Body of pancreas (tissue), 4 donors: ENCODE results near the gene COL7A1. TPM values are rescaled to one million over a fixed set of nuclear protein-coding genes. Genes with fewer than 3 reads are reported as not detected.

Experiments
- ATAC-seq: fragments of 150-250 bp; one replicate; pipeline ENCODE4 v1.9.1; 2016
- DNase-seq, 4 donors: peaks; one replicate each; pipeline ENCODE4 v3.0.0-alpha.2; 2019
- H3K27ac ChIP-seq, 4 donors: fragments of 200-600 bp; sonication (generic); 1 replicate in 3 of 4; 2 replicates in 1 of 4; pipeline versions ENCODE4 v1.5.1 to v1.6.1; 2016 to 2019; ENCODE audit warnings: mild to moderate bottlenecking in 1 of 4, mixed read lengths in 1 of 4, moderate library complexity in 1 of 4
- H3K27me3 ChIP-seq, 2 donors: fragments of 200-600 bp; sonication (generic); one replicate each; pipeline ENCODE4 v1.6.0; 2016; ENCODE audit warnings: mild to moderate bottlenecking in 1 of 2
- H3K36me3 ChIP-seq, 2 donors: fragments of 200-600 bp; sonication (generic); replicated peaks in 1 of 2; 2 replicates each; pipeline ENCODE4 v1.5.1; 2016; ENCODE audit warnings: low read depth in 2 of 2; ENCODE audit not compliant: insufficient read depth in 1 of 2
- H3K4me1 ChIP-seq: fragments of 200-600 bp; sonication (generic); one replicate; pipeline ENCODE4 v1.6.0; 2016
- H3K4me3 ChIP-seq, 2 donors: fragments of 200-600 bp; sonication (generic); 1 replicate in 1 of 2; 2 replicates in 1 of 2; pipeline ENCODE4 v1.5.1; 2016 to 2019
- H3K9me3 ChIP-seq, 3 donors: fragments of 200-600 bp; sonication (generic); 1 replicate in 2 of 3; 2 replicates in 1 of 3; pipeline ENCODE4 v1.5.1; 2016
- CTCF ChIP-seq, 7 experiments: fragments of 450-650 bp in 4 of 7; fragments of 200-600 bp in 3 of 7; sonication (generic) in 3 of 7; IDR thresholded peaks; one replicate each; pipeline ENCODE4 v1.5.1; 2016 to 2019; ENCODE audit warnings: antibody characterized with exemption in 7 of 7
- POLR2A ChIP-seq, 3 donors: fragments of 450-650 bp; IDR thresholded peaks; one replicate each; pipeline ENCODE4 v1.6.1; 2016; ENCODE audit warnings: antibody characterized with exemption in 3 of 3, mild to moderate bottlenecking in 2 of 3
- WGBS, 2 donors: methylation state at CpG; one replicate each; pipeline ENCODE4 v1.1.5; 2017; 5-methylcytosine and 5-hydroxymethylcytosine counted together
- intact Hi-C: fragments of 100-400 bp; cut with DNase I; formaldehyde crosslinking; loops from one replicate; pipeline ENCODE4 v1.15.1; 2023
- total RNA-seq, 2 donors: library from RNA; depleted of rRNA; stranded (reverse); fragments of >200 nt; gene quantifications; one replicate each; pipeline ENCODE4 v1.1.0, GENCODE V29; 2016

COL7A1 gene
- total RNA-seq, 2 donors from 2014 or later: 0.52 to 2.3 TPM

- H3K9me3 ChIP-seq: peaks cover 0 to 7% (median 0%) of the 10 kb centered on the region in 3 donors
- H3K36me3 ChIP-seq: peaks cover 0 to 2% of the 10 kb centered on the region in 2 donors
- no peaks in the 10 kb centered on the region for H3K27me3 ChIP-seq
- DNase-seq (no peak), ATAC-seq (no peak)
- intact Hi-C loops: no loop called here
- no peak within 1 kb of the TSS for H3K4me3 ChIP-seq
- H3K4me1 ChIP-seq: peaks cover 21% of the 10 kb centered on the region
- H3K27ac ChIP-seq: no peak within 1 kb of the TSS
- WGBS, 2 donors: 87 to 100% methylated on average over 2 to 18 of the region's 19 CpGs
- TF ChIP-seq CTCF (IDR thresholded peaks at IDR 0.05) (no peak), POLR2A (IDR thresholded peaks at IDR 0.05) (no peak)
These were observed 26.3 kb upstream of the COL7A1 start, which contains the start of gene TMEM89 for GRCh38 chr3:48621461-48621869. Gene TMEM89, minus strand, starts transcription at chr3:48621769. Its CDS starts 13 bp downstream, at chr3:48621756.

GRCh38 chr3:48619541-48620524 is 24.7 kb upstream of the COL7A1 start:
- Histone ChIP-seq H3K27me3 (no peaks in the 10 kb centered on the region), H3K4me3 (no peak overlapping the region), H3K36me3 (no peaks in the 10 kb centered on the region), H3K27ac (peak overlapping the region in 1 of 4 donors; percentile 63), H3K9me3 (peaks cover 0 to 7% (median 0%) of the 10 kb centered on the region in 3 donors), H3K4me1 (peaks cover 21% of the 10 kb centered on the region)
- DNase-seq (peak in 3 of 4 donors; percentile 42 to 69 (median 54)), ATAC-seq (peak; percentile 47)
- WGBS, 2 donors: 78 to 88% methylated on average over 6 to 7 of the region's 7 CpGs
- intact Hi-C loops: no loop called here
- no peak for TF ChIP-seq CTCF (IDR thresholded peaks at IDR 0.05)
- TF ChIP-seq POLR2A (IDR thresholded peaks at IDR 0.05): no peak

- 95 to 99% methylated on average over 4 of the region's 4 CpGs for WGBS, 2 donors
- TF ChIP-seq CTCF (IDR thresholded peaks at IDR 0.05): no peak
- TF ChIP-seq POLR2A (IDR thresholded peaks at IDR 0.05): no peak
- Histone ChIP-seq H3K4me1 (peaks cover 21% of the 10 kb centered on the region), H3K9me3 (peaks cover 0 to 7% (median 0%) of the 10 kb centered on the region in 3 donors), H3K36me3 (no peaks in the 10 kb centered on the region), H3K27me3 (no peaks in the 10 kb centered on the region), H3K27ac (peak overlapping the region in 1 of 4 donors; percentile 63), H3K4me3 (no peak overlapping the region)
- ATAC-seq (no peak), DNase-seq (no peak)
- intact Hi-C loops: no loop called here
These were observed 22.4 kb upstream of the COL7A1 start for GRCh38 chr3:48617559-48617958.

- Histone ChIP-seq H3K27me3 (no peaks in the 10 kb centered on the region), H3K36me3 (no peaks in the 10 kb centered on the region), H3K9me3 (peaks cover 0 to 7% (median 0%) of the 10 kb centered on the region in 3 donors), H3K4me3 (no peak overlapping the region), H3K4me1 (peaks cover 15% of the 10 kb centered on the region), H3K27ac (no peak overlapping the region)
- intact Hi-C loops: no loop called here
- DNase-seq (no peak), ATAC-seq (no peak)
- no peak for TF ChIP-seq POLR2A (IDR thresholded peaks at IDR 0.05)
- TF ChIP-seq CTCF (IDR thresholded peaks at IDR 0.05): no peak
- 64 to 68% methylated on average over 3 of the region's 3 CpGs for WGBS, 2 donors
These were observed 18.9 kb upstream of the COL7A1 start for GRCh38 chr3:48614044-48614443.
